ENCODE data around the gene FIZ1.

DNA sequence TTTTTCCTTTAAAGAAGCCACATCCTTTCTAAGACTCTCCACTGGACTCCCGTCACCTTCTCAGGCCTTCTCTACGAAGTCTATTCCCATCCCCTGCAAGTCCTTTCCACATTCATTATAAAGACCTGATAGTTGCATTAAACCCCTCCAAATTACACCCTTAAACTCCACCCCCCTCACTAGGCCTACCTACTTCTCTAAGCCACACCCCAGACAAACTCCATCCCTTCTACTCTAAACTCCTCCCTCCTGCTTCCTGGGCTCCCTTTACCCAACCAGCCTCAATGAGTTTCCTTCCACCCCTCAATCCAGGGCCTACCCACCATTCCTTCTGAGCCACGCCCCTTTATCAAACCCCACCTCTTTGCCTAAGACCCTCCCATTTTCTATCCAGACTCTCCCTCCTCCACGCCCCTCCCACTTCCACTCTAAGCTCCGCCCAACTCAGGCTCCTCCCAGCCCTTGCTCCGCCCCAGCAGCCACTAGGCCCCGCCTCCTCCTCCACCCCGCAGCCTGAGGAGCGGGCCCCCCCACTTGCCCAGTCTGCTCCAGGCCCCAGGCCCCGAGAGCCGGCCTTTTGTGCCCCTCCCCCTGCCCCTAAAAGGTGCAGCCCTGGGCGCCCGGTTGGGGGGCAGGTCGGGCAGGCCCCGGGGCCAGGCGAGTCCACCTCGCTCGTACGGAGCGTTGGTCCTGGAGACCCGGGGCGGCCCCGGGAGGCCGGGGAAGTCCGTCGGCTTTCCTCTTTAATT is 424 bp downstream of the FIZ1 start:
- TF ChIP-seq, protein P1, sequence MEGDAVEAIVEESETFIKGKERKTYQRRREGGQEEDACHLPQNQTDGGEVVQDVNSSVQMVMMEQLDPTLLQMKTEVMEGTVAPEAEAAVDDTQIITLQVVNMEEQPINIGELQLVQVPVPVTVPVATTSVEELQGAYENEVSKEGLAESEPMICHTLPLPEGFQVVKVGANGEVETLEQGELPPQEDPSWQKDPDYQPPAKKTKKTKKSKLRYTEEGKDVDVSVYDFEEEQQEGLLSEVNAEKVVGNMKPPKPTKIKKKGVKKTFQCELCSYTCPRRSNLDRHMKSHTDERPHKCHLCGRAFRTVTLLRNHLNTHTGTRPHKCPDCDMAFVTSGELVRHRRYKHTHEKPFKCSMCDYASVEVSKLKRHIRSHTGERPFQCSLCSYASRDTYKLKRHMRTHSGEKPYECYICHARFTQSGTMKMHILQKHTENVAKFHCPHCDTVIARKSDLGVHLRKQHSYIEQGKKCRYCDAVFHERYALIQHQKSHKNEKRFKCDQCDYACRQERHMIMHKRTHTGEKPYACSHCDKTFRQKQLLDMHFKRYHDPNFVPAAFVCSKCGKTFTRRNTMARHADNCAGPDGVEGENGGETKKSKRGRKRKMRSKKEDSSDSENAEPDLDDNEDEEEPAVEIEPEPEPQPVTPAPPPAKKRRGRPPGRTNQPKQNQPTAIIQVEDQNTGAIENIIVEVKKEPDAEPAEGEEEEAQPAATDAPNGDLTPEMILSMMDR (IDR thresholded peaks at IDR 0.05; ENCODE audit: insufficient read depth, low read length), result no peak
- TF ChIP-seq POLR2AphosphoS5 (IDR thresholded peaks at IDR 0.05; ENCODE audit: low read depth) (no peak), GABPA (IDR thresholded peaks at IDR 0.05; ENCODE audit: low read depth) (no peak)
- TF ChIP-seq, protein P2, sequence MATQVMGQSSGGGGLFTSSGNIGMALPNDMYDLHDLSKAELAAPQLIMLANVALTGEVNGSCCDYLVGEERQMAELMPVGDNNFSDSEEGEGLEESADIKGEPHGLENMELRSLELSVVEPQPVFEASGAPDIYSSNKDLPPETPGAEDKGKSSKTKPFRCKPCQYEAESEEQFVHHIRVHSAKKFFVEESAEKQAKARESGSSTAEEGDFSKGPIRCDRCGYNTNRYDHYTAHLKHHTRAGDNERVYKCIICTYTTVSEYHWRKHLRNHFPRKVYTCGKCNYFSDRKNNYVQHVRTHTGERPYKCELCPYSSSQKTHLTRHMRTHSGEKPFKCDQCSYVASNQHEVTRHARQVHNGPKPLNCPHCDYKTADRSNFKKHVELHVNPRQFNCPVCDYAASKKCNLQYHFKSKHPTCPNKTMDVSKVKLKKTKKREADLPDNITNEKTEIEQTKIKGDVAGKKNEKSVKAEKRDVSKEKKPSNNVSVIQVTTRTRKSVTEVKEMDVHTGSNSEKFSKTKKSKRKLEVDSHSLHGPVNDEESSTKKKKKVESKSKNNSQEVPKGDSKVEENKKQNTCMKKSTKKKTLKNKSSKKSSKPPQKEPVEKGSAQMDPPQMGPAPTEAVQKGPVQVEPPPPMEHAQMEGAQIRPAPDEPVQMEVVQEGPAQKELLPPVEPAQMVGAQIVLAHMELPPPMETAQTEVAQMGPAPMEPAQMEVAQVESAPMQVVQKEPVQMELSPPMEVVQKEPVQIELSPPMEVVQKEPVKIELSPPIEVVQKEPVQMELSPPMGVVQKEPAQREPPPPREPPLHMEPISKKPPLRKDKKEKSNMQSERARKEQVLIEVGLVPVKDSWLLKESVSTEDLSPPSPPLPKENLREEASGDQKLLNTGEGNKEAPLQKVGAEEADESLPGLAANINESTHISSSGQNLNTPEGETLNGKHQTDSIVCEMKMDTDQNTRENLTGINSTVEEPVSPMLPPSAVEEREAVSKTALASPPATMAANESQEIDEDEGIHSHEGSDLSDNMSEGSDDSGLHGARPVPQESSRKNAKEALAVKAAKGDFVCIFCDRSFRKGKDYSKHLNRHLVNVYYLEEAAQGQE (IDR thresholded peaks at IDR 0.05; ENCODE audit: insufficient replicate concordance, low read depth), result no peak
